Karpas-422 (cell line): Measurements from ENCODE around the gene ARMC7. TPM values are rescaled to one million over a fixed set of nuclear protein-coding genes. Genes with fewer than 3 reads are reported as not detected.
A peak's percentile ranks its signal among the peaks of the same experiment; 100 is the strongest.

Source experiments
- DNase-seq: peaks from one replicate; pipeline ENCODE4 v3.0.0-alpha.2; 2015
- H2AFZ ChIP-seq: fragments of 200-600 bp; sonication (generic); 2 replicates; pipeline ENCODE4 v1.6.1; 2014; ENCODE audit warnings: antibody characterized with exemption, low read length, mixed read lengths
- H3K27ac ChIP-seq: fragments of 200-600 bp; sonication (generic); 2 replicates; pipeline ENCODE4 v1.5.1; 2014; ENCODE audit warnings: mild to moderate bottlenecking, low read length, moderate library complexity
- H3K27me3 ChIP-seq: fragments of 200-600 bp; sonication (generic); 2 replicates; pipeline ENCODE4 v1.6.1; 2014; ENCODE audit warnings: low read length, mixed read lengths
- H3K36me3 ChIP-seq: fragments of 200-600 bp; sonication (generic); 2 replicates; pipeline ENCODE4 v1.6.1; 2014; ENCODE audit warnings: low read length, mixed read lengths; ENCODE audit not compliant: insufficient read depth
- H3K4me1 ChIP-seq: fragments of 200-600 bp; sonication (generic); 2 replicates; pipeline ENCODE4 v1.6.1; 2014; ENCODE audit warnings: mild to moderate bottlenecking, low read length, mixed read lengths
- H3K4me2 ChIP-seq: fragments of 200-600 bp; sonication (generic); 2 replicates; pipeline ENCODE4 v1.6.1; 2014; ENCODE audit warnings: low read length, low read depth, mild to moderate bottlenecking; ENCODE audit not compliant: poor library complexity, severe bottlenecking
- H3K4me3 ChIP-seq: fragments of 200-600 bp; sonication (generic); 2 replicates; pipeline ENCODE4 v1.5.1; 2014; ENCODE audit warnings: mild to moderate bottlenecking, antibody characterized with exemption, low read length, mixed read lengths
- H3K79me2 ChIP-seq: fragments of 200-600 bp; sonication (generic); 2 replicates; pipeline ENCODE4 v1.6.1; 2014; ENCODE audit warnings: mild to moderate bottlenecking, low read length, mixed read lengths
- H3K9ac ChIP-seq: fragments of 200-600 bp; sonication (generic); 2 replicates; pipeline ENCODE4 v1.6.0; 2014; ENCODE audit warnings: low read length
- H3K9me2 ChIP-seq: fragments of 200-600 bp; sonication (generic), shearing (Covaris generic); replicated peaks from 2 replicates; pipeline ENCODE4 v1.6.0; 2014; ENCODE audit warnings: mild to moderate bottlenecking, low read length, moderate library complexity; ENCODE audit not compliant: insufficient read depth
- H3K9me3 ChIP-seq: fragments of 300-700, 200-600 bp; sonication (generic); 2 replicates; pipeline ENCODE4 v1.6.1; 2014; ENCODE audit warnings: low read length, mixed read lengths
- H4K20me1 ChIP-seq: fragments of 200-600 bp; sonication (generic); 2 replicates; pipeline ENCODE4 v1.6.1; 2014; ENCODE audit warnings: mild to moderate bottlenecking, antibody characterized with exemption, low read length, low read depth; ENCODE audit not compliant: insufficient read depth
- total RNA-seq: library from RNA; depleted of rRNA; stranded (reverse); fragments of >200 nt; shearing (Covaris generic); gene quantifications from 2 replicates; pipeline ENCODE4 v1.2.3, GENCODE V29; 2014; ENCODE audit warnings: low replicate concordance

The ARMC7 gene
- total RNA-seq, 1 experiment from 2014 or later: 6.1 TPM

DNA sequence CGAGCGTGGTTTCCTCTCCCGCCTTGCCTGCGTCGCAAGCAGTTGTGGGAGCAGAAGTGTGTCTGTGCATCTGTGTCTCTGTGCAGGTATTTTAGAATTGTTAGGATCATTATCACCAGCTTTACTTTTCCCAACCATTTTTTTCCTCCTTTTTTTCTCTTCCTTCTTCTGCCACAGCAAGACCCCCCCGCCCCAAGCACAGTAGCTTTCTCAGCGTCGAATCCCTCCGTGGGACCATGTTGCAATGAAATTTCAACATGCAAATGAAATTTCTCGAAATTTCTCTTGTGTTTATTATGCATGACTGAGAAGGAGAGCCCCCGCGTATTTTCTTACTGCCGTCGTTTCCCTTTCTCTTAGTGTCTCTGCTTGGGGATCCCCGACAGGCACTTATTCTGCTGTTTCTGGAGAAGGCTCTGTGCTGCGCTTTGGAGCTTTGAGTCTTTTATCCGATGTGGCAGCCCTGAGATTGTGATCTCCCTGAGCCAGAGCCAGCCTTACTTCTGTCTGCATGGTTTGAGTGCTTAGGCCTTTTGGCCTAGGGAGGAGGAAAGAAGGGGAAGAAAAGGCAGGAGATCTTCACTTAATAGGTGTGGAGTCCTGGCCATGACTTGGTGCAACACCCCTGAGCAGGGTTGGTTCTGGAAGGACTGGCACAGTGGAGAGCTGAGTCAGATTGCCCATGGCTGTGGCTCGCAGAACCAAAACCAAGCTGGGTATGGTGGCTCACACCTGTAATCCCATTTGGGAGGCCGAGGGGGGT is 5.0 kb downstream of the ARMC7 start:
- Histone ChIP-seq H3K9ac (peak overlapping the region; percentile 59), H3K4me3 (peak overlapping the region; percentile 59; the same call in 1 of the 2 replicates), H3K4me2 (peak overlapping the region; percentile 73), H3K27me3 (no peaks in the 10 kb centered on the region), H3K27ac (0 out of 2 replicates have a peak overlapping the region, but pooled peaks have one; percentile 14), H4K20me1 (0 out of 2 replicates have a peak, but pooled peaks cover 3% of the 10 kb centered on the region), H3K4me1 (peaks cover 53% of the 10 kb centered on the region), H2AFZ (no peak overlapping the region; the same call in 1 of the 2 replicates), H3K79me2 (peaks cover 41% of the 10 kb centered on the region), H3K9me3 (no peaks in the 10 kb centered on the region), H3K36me3 (0 out of 2 replicates have a peak, but pooled peaks cover 3% of the 10 kb centered on the region), H3K9me2 (no peaks in the 10 kb centered on the region)
- DNase-seq: peak; percentile 55

DNA sequence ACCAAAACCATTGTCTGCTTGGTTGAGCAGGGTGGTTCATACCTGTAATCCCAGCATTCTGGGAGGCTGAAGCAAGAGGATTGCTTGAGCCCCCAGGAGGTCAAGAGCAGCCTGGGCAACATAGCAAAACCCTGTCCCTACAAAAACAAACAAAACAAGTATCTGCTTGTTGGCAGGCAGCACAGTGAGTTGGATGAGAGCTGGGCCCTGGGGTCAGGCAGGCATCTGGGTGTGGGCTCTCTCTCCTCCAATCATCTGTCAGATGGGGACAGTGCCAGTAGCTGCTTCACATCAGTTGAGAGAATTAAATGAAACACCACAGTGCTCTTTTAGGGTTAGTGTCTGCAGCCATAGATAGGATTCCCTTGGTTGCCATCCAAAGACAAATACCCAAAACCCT is 5.8 kb downstream of the ARMC7 start:
- Histone ChIP-seq H3K4me3 (no peak overlapping the region), H2AFZ (no peak overlapping the region), H3K9me2 (no peaks in the 10 kb centered on the region), H3K27ac (no peak overlapping the region), H3K9me3 (no peaks in the 10 kb centered on the region), H3K79me2 (peaks cover 37% of the 10 kb centered on the region), H3K4me1 (peaks cover 49% of the 10 kb centered on the region), H3K4me2 (no peak overlapping the region), H3K9ac (no peak overlapping the region), H4K20me1 (0 out of 2 replicates have a peak, but pooled peaks cover 3% of the 10 kb centered on the region), H3K27me3 (no peaks in the 10 kb centered on the region), H3K36me3 (0 out of 2 replicates have a peak, but pooled peaks cover 3% of the 10 kb centered on the region)
- DNase-seq: no peak

DNA sequence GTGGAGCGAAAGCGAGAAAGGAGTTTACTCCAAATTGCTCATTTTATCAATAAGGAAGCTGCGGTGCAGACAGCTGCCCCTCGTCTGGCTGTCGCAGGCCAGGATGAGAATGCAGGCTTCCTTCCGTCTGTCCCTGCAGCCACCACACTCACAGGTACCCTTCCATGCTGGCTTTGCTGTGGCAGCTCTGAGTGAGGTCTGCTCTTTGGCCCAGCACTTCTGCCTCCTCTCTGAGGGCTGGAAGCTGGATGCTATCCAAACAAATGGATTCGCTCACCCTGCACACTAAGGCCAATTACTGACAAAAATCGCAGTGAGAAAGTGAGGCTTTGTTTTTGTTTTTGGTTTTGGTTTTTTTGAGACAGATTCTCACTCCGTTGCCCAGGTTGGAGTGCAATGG is 7.0 kb downstream of the ARMC7 start:
- Histone ChIP-seq H3K36me3 (0 out of 2 replicates have a peak, but pooled peaks cover 3% of the 10 kb centered on the region), H2AFZ (no peak overlapping the region), H3K79me2 (peaks cover 25% of the 10 kb centered on the region), H3K27me3 (no peaks in the 10 kb centered on the region), H3K9me3 (no peaks in the 10 kb centered on the region), H3K4me1 (peaks cover 38% of the 10 kb centered on the region), H3K4me3 (no peak overlapping the region), H3K9me2 (no peaks in the 10 kb centered on the region), H3K27ac (no peak overlapping the region), H3K9ac (no peak overlapping the region), H3K4me2 (no peak overlapping the region), H4K20me1 (0 out of 2 replicates have a peak, but pooled peaks cover 3% of the 10 kb centered on the region)
- peak; percentile 37 for DNase-seq

DNA sequence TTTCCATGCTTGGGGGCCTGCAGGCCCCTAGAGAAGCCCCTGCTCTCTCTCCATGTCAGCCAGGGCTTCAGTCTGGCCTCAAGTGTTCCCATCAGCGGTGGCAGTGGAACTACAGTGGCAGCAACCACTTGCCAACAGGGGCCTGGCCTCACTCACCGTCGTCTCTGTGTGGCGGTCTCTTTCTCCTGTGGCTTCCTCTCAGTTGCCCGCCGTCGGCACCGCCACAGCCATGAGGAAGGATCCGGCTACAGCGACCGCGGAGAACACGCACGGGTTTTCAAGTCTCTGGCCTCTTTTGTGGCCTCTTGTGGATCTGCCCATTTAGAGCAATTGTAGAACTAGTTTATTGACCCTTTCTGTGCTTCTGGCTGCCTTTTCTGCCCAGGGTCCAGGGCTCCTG is 8.5 kb downstream of the ARMC7 start:
- peak; percentile 15 for DNase-seq
- H3K9me3 ChIP-seq: no peaks in the 10 kb centered on the region
- no peak overlapping the region for H3K9ac ChIP-seq
- H3K79me2 ChIP-seq: peaks cover 23% of the 10 kb centered on the region
- H2AFZ ChIP-seq: no peak overlapping the region
- H3K4me3 ChIP-seq: no peak overlapping the region
- no peak overlapping the region for H3K27ac ChIP-seq
- H3K36me3 ChIP-seq: 0 out of 2 replicates have a peak, but pooled peaks cover 3% of the 10 kb centered on the region
- no peak overlapping the region for H3K4me2 ChIP-seq
- H3K27me3 ChIP-seq: no peaks in the 10 kb centered on the region
- H3K9me2 ChIP-seq: no peaks in the 10 kb centered on the region
- H4K20me1 ChIP-seq: 0 out of 2 replicates have a peak, but pooled peaks cover 3% of the 10 kb centered on the region
- peaks cover 37% of the 10 kb centered on the region for H3K4me1 ChIP-seq

DNA sequence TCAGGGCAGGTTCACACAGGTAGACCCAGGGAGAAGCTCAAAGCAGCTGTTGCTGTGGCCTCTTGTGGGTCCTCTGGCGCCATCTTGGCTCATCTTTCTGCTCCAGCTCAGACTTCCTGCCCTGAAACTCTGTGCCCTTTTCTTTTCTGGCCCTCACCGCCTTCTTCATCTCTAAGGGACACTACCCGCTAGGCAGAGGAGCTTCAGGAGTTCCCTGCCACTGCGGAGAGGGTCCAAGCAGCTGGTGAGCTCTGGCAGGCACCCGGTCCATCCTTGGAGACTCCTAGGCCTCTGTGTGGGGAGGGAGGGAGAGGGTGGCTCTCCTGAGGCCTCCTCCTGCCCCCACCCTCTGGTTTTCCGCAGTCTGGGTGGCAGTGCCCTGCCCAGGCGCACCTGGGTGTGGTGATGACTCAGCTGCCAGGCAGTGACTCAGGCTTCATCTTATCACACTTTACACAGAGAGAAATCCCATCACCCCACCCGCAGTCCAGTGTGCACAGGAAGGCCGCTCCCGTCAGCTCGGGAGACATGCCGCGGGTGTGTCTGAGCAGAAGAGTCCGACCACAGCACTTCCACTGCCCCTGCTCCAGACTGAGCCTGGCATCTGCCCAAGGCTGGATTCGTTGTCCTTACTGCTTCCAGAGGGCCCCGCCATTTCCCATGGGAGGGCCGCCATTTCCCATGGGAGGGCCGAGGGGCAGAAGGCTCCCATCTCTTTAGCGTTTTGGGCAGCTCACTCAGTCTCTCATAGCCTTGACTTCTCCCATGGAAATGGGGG is 14.5 kb downstream of the ARMC7 start:
- H3K4me1 ChIP-seq: peaks cover 11% of the 10 kb centered on the region
- DNase-seq: no peak
- no peak overlapping the region for H2AFZ ChIP-seq
- H3K9me2 ChIP-seq: no peaks in the 10 kb centered on the region
- H4K20me1 ChIP-seq: no peaks in the 10 kb centered on the region
- peaks cover 1% of the 10 kb centered on the region; the same call in 1 of the 2 replicates for H3K79me2 ChIP-seq
- H3K27ac ChIP-seq: no peak overlapping the region
- no peaks in the 10 kb centered on the region for H3K36me3 ChIP-seq
- no peak overlapping the region for H3K4me3 ChIP-seq
- no peak overlapping the region for H3K9ac ChIP-seq
- H3K27me3 ChIP-seq: no peaks in the 10 kb centered on the region
- H3K9me3 ChIP-seq: no peaks in the 10 kb centered on the region
- no peak overlapping the region for H3K4me2 ChIP-seq

DNA sequence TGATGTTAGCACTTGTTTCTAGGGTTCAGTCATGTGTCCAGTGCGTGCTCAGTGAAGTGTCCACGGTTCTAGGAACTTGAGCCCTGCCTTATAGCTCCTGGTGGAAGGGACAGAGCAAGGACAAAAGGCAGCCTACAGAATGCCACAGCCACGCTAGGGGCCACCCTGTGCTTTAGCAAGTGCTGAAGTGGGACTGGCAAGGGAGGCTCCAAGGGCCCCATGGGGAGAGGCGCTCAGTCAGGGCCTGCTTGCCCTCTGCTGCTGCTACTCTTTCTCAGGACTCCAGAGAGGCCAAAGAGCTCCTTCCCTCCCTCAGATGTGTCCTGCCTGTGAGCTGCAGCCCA is 15.0 kb downstream of the ARMC7 start:
- Histone ChIP-seq H3K9me3 (no peaks in the 10 kb centered on the region), H3K9me2 (no peaks in the 10 kb centered on the region), H3K79me2 (peaks cover 7% of the 10 kb centered on the region), H3K4me1 (peaks cover 13% of the 10 kb centered on the region), H2AFZ (no peak overlapping the region), H3K4me2 (no peak overlapping the region), H3K36me3 (peaks cover 3% of the 10 kb centered on the region), H3K27me3 (no peaks in the 10 kb centered on the region), H3K4me3 (no peak overlapping the region), H3K27ac (no peak overlapping the region), H4K20me1 (no peaks in the 10 kb centered on the region), H3K9ac (no peak overlapping the region)
- no peak for DNase-seq

DNA sequence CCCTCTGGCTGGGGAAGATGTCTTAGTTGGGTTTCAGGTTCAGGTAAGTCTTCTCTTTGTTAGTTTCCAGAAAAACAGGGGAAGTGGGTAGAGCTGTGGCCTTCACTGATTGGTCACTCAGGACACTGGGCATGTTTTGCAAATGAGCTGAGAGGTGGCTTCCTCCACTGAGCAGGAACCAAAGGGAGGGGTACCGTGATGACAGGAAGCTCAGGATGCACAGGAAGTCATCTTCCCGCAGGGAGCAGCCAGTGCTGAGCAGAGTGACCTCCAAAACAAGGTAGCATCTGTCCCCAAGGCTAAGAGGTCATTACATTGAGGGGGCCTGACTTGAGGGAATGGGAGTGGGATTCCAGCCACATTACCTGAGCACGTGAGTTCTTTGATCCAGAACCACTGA is 16.2 kb downstream of the ARMC7 start:
- no peaks in the 10 kb centered on the region for H3K9me3 ChIP-seq
- H3K27me3 ChIP-seq: no peaks in the 10 kb centered on the region
- peaks cover 24% of the 10 kb centered on the region for H3K4me1 ChIP-seq
- H3K9me2 ChIP-seq: no peaks in the 10 kb centered on the region
- no peak overlapping the region for H3K4me3 ChIP-seq
- peak; percentile 61 for DNase-seq
- H3K79me2 ChIP-seq: peaks cover 19% of the 10 kb centered on the region
- no peak overlapping the region for H2AFZ ChIP-seq
- H3K36me3 ChIP-seq: peaks cover 7% of the 10 kb centered on the region
- H3K27ac ChIP-seq: 0 out of 2 replicates have a peak overlapping the region, but pooled peaks have one; percentile 25
- H4K20me1 ChIP-seq: peaks cover 9% of the 10 kb centered on the region; the same call in 1 of the 2 replicates
- H3K4me2 ChIP-seq: peak overlapping the region; percentile 11
- H3K9ac ChIP-seq: no peak overlapping the region

DNA sequence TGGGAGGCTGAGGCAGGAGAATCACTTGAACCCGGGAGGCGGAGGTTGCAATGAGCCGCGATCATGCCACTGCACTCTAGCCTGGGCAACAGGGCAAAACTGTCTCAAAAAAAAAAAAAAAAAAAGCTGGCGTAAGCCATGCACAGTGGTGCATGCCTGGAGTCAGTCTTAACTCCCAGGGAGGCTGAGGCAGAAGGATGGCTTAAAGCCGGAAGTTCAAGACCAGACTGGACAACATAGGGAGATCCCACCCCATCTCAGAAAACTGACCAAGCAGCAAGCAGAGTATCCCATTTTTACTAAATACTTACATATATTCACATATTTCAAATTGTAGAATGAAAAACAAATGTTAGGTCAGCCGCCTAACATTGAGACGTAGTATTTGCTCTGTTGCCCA is 17.2 kb downstream of the ARMC7 start:
- Histone ChIP-seq H3K36me3 (peaks cover 7% of the 10 kb centered on the region), H4K20me1 (peaks cover 11% of the 10 kb centered on the region; the same call in 1 of the 2 replicates), H3K4me2 (no peak overlapping the region), H3K27ac (no peak overlapping the region), H3K4me3 (no peak overlapping the region), H3K79me2 (peaks cover 24% of the 10 kb centered on the region), H3K9me3 (no peaks in the 10 kb centered on the region), H3K9me2 (no peaks in the 10 kb centered on the region), H2AFZ (no peak overlapping the region), H3K27me3 (no peaks in the 10 kb centered on the region), H3K9ac (no peak overlapping the region), H3K4me1 (peaks cover 27% of the 10 kb centered on the region)
- DNase-seq: no peak
